ENCODE measurements around the gene LLCFC1. TPM values are rescaled to one million over a fixed set of nuclear protein-coding genes. Genes with fewer than 3 reads are reported as not detected.

LLCFC1 gene
- total and polyA plus RNA-seq, 2 experiments from 2014 or later = not detected

- Histone ChIP-seq H3K27me3 (replicated peaks; ENCODE audit: insufficient read depth) (no peaks in the 10 kb centered on the region), H3K27ac (no peak overlapping the region), H3K4me3 (no peak overlapping the region), H3K9ac (no peak overlapping the region), H3F3A (ENCODE audit: insufficient read depth) (no peaks in the 10 kb centered on the region), H3K4me1 (ENCODE audit: insufficient read depth) (no peaks in the 10 kb centered on the region), H4K20me1 (ENCODE audit: insufficient read depth) (no peaks in the 10 kb centered on the region), H3K4me2 (ENCODE audit: unreplicated experiment) (no peak overlapping the region), H3K79me2 (ENCODE audit: insufficient read depth) (no peaks in the 10 kb centered on the region), H3K9me3 (ENCODE audit: low read depth) (peaks cover 2% of the 10 kb centered on the region), H3K9me2 (ENCODE audit: insufficient read depth) (no peaks in the 10 kb centered on the region), H2AFZ (no peak overlapping the region), H3K36me3 (ENCODE audit: low read depth) (no peaks in the 10 kb centered on the region)
- WGBS, 2 experiments (ENCODE audit: low coverage in 1 of 2, low lambda C conversion rate in 2 of 2, missing lambda C conversion rate in 2 of 2) = 52% methylated on average over 15 of the region's 15 CpGs
- DNase-seq = no peak
- TF ChIP-seq EZH2 (IDR thresholded peaks at IDR 0.05; ENCODE audit: insufficient read depth, poor library complexity, severe bottlenecking) (no peak), EZH2phosphoT487 (IDR thresholded peaks at IDR 0.05; ENCODE audit: insufficient read depth, low read depth) (no peak)
- in situ Hi-C loops (cut with MboI) = no loop called here
These were observed 37.6 kb upstream of the LLCFC1 start for GRCh38 chr7:142901426-142902259.

GRCh38 chr7:142904128-142904527 is 35.2 kb upstream of the LLCFC1 start:
- Histone ChIP-seq H3K36me3 (ENCODE audit: low read depth) (no peaks in the 10 kb centered on the region), H3K9me3 (ENCODE audit: low read depth) (peaks cover 2% of the 10 kb centered on the region), H3K79me2 (ENCODE audit: insufficient read depth) (no peaks in the 10 kb centered on the region), H3K9me2 (ENCODE audit: insufficient read depth) (no peaks in the 10 kb centered on the region), H3K4me2 (ENCODE audit: unreplicated experiment) (no peak overlapping the region), H3K9ac (no peak overlapping the region), H3K4me1 (ENCODE audit: insufficient read depth) (no peaks in the 10 kb centered on the region), H3F3A (ENCODE audit: insufficient read depth) (no peaks in the 10 kb centered on the region), H3K4me3 (no peak overlapping the region), H2AFZ (no peak overlapping the region), H3K27ac (no peak overlapping the region), H4K20me1 (ENCODE audit: insufficient read depth) (no peaks in the 10 kb centered on the region), H3K27me3 (replicated peaks; ENCODE audit: insufficient read depth) (no peaks in the 10 kb centered on the region)
- in situ Hi-C loops (cut with MboI) = no loop called here
- TF ChIP-seq EZH2 (IDR thresholded peaks at IDR 0.05; ENCODE audit: insufficient read depth, poor library complexity, severe bottlenecking) (no peak), EZH2phosphoT487 (IDR thresholded peaks at IDR 0.05; ENCODE audit: insufficient read depth, low read depth) (no peak)
- no peak for DNase-seq

GRCh38 chr7:142905759-142906158 is 33.5 kb upstream of the LLCFC1 start:
- Histone ChIP-seq H3K27ac (no peak overlapping the region), H3K9me2 (ENCODE audit: insufficient read depth) (no peaks in the 10 kb centered on the region)
- in situ Hi-C loops (cut with MboI) = no loop called here

GRCh38 chr7:142906643-142907042 is 32.6 kb upstream of the LLCFC1 start:
- Histone ChIP-seq H3K9me2 (ENCODE audit: insufficient read depth) (no peaks in the 10 kb centered on the region), H3K27me3 (replicated peaks; ENCODE audit: insufficient read depth) (no peaks in the 10 kb centered on the region), H3F3A (ENCODE audit: insufficient read depth) (no peaks in the 10 kb centered on the region), H3K27ac (no peak overlapping the region), H3K9ac (no peak overlapping the region), H3K79me2 (ENCODE audit: insufficient read depth) (no peaks in the 10 kb centered on the region), H3K4me2 (ENCODE audit: unreplicated experiment) (no peak overlapping the region), H2AFZ (no peak overlapping the region), H4K20me1 (ENCODE audit: insufficient read depth) (no peaks in the 10 kb centered on the region), H3K9me3 (ENCODE audit: low read depth) (peaks cover 2% of the 10 kb centered on the region), H3K4me3 (no peak overlapping the region), H3K36me3 (ENCODE audit: low read depth) (no peaks in the 10 kb centered on the region), H3K4me1 (ENCODE audit: insufficient read depth) (no peaks in the 10 kb centered on the region)
- whole genome bisulfite sequencing, 2 experiments (ENCODE audit: low coverage in 1 of 2, low lambda C conversion rate in 2 of 2, missing lambda C conversion rate in 2 of 2) = 26 to 51% methylated on average over 2 of the region's 2 CpGs
- in situ Hi-C loops (cut with MboI) = no loop called here
- DNase-seq = no peak
- TF ChIP-seq EZH2 (IDR thresholded peaks at IDR 0.05; ENCODE audit: insufficient read depth, poor library complexity, severe bottlenecking) = no peak
- no peak for TF ChIP-seq EZH2phosphoT487 (IDR thresholded peaks at IDR 0.05; ENCODE audit: insufficient read depth, low read depth)

More at GRCh38 chr7:142905759-142906158, 33.5 kb upstream of the LLCFC1 start:
- H3K36me3 ChIP-seq (ENCODE audit: low read depth) = no peaks in the 10 kb centered on the region
- no peaks in the 10 kb centered on the region for H3K27me3 ChIP-seq (replicated peaks; ENCODE audit: insufficient read depth)
- no peak for TF ChIP-seq EZH2phosphoT487 (IDR thresholded peaks at IDR 0.05; ENCODE audit: insufficient read depth, low read depth)
- H3K9me3 ChIP-seq (ENCODE audit: low read depth) = peaks cover 2% of the 10 kb centered on the region
- no peak overlapping the region for H3K4me3 ChIP-seq
- no peak overlapping the region for H2AFZ ChIP-seq
- no peaks in the 10 kb centered on the region for H3F3A ChIP-seq (ENCODE audit: insufficient read depth)
- 26 to 32% methylated on average over 2 of the region's 2 CpGs for WGBS, 2 experiments (ENCODE audit: low coverage in 1 of 2, low lambda C conversion rate in 2 of 2, missing lambda C conversion rate in 2 of 2)
- H3K79me2 ChIP-seq (ENCODE audit: insufficient read depth) = no peaks in the 10 kb centered on the region
- no peak for DNase-seq
- H4K20me1 ChIP-seq (ENCODE audit: insufficient read depth) = no peaks in the 10 kb centered on the region
- no peak overlapping the region for H3K4me2 ChIP-seq (ENCODE audit: unreplicated experiment)
- no peaks in the 10 kb centered on the region for H3K4me1 ChIP-seq (ENCODE audit: insufficient read depth)
- no peak overlapping the region for H3K9ac ChIP-seq

Data from GM23248 (cell line).